Measurements from ENCODE around the gene SERPINA4.

SERPINA4 gene

GRCh38 chr14:94593376-94593748, 32.1 kb downstream of the SERPINA4 start:
- Histone ChIP-seq H3K27ac (ENCODE audit: low read depth, low read length) (no peak overlapping the region), H3K9ac (ENCODE audit: low read length) (no peak overlapping the region), H2AFZ (ENCODE audit: low read depth, low read length, severe bottlenecking) (no peak overlapping the region), H3K9me2 (replicated peaks; ENCODE audit: insufficient read depth, low read length) (no peaks in the 10 kb centered on the region), H3K4me3 (ENCODE audit: insufficient read depth, low read length, poor library complexity, severe bottlenecking) (no peak overlapping the region), H3K27me3 (ENCODE audit: low read length) (no peaks in the 10 kb centered on the region), H4K20me1 (ENCODE audit: low read depth, low read length) (no peaks in the 10 kb centered on the region), H3F3A (ENCODE audit: insufficient read depth) (no peaks in the 10 kb centered on the region), H3K79me2 (ENCODE audit: insufficient read depth, low read length) (no peaks in the 10 kb centered on the region), H3K9me3 (ENCODE audit: insufficient read depth, low read length) (no peaks in the 10 kb centered on the region), H3K4me2 (ENCODE audit: low read depth, low read length, poor library complexity, severe bottlenecking) (no peak overlapping the region), H3K36me3 (ENCODE audit: low read length) (no peaks in the 10 kb centered on the region)
- TF ChIP-seq EZH2phosphoT487 (conservative IDR thresholded peaks at IDR 0.05; ENCODE audit: low read length) (no peak), CTCF (IDR thresholded peaks at IDR 0.05; ENCODE audit: insufficient read depth, low read length, poor library complexity, severe bottlenecking) (no peak)

- Histone ChIP-seq H3K27ac (ENCODE audit: low read depth, low read length) (no peak overlapping the region), H3K9ac (ENCODE audit: low read length) (no peak overlapping the region), H3K9me3 (ENCODE audit: insufficient read depth, low read length) (no peaks in the 10 kb centered on the region), H4K20me1 (ENCODE audit: low read depth, low read length) (no peaks in the 10 kb centered on the region), H3K4me2 (ENCODE audit: low read depth, low read length, poor library complexity, severe bottlenecking) (no peak overlapping the region), H2AFZ (ENCODE audit: low read depth, low read length, severe bottlenecking) (no peak overlapping the region), H3K36me3 (ENCODE audit: low read length) (no peaks in the 10 kb centered on the region), H3F3A (ENCODE audit: insufficient read depth) (no peaks in the 10 kb centered on the region), H3K4me3 (ENCODE audit: insufficient read depth, low read length, poor library complexity, severe bottlenecking) (no peak overlapping the region), H3K27me3 (ENCODE audit: low read length) (no peaks in the 10 kb centered on the region), H3K79me2 (ENCODE audit: insufficient read depth, low read length) (no peaks in the 10 kb centered on the region), H3K9me2 (replicated peaks; ENCODE audit: insufficient read depth, low read length) (no peaks in the 10 kb centered on the region)
- no peak for TF ChIP-seq EZH2phosphoT487 (conservative IDR thresholded peaks at IDR 0.05; ENCODE audit: low read length)
- no peak for TF ChIP-seq CTCF (IDR thresholded peaks at IDR 0.05; ENCODE audit: insufficient read depth, low read length, poor library complexity, severe bottlenecking)
Observed at GRCh38 chr14:94593749-94594431, 32.6 kb downstream of the SERPINA4 start.

GRCh38 chr14:94594441-94594840, 33.2 kb downstream of the SERPINA4 start:
- Histone ChIP-seq H2AFZ (ENCODE audit: low read depth, low read length, severe bottlenecking) (no peak overlapping the region), H3K27ac (ENCODE audit: low read depth, low read length) (no peak overlapping the region), H3K9me2 (replicated peaks; ENCODE audit: insufficient read depth, low read length) (no peaks in the 10 kb centered on the region), H3K79me2 (ENCODE audit: insufficient read depth, low read length) (no peaks in the 10 kb centered on the region), H4K20me1 (ENCODE audit: low read depth, low read length) (no peaks in the 10 kb centered on the region), H3K4me3 (ENCODE audit: insufficient read depth, low read length, poor library complexity, severe bottlenecking) (no peak overlapping the region), H3K27me3 (ENCODE audit: low read length) (no peaks in the 10 kb centered on the region), H3K4me2 (ENCODE audit: low read depth, low read length, poor library complexity, severe bottlenecking) (no peak overlapping the region), H3F3A (ENCODE audit: insufficient read depth) (no peaks in the 10 kb centered on the region), H3K36me3 (ENCODE audit: low read length) (no peaks in the 10 kb centered on the region), H3K9me3 (ENCODE audit: insufficient read depth, low read length) (no peaks in the 10 kb centered on the region), H3K9ac (ENCODE audit: low read length) (no peak overlapping the region)
- TF ChIP-seq EZH2phosphoT487 (conservative IDR thresholded peaks at IDR 0.05; ENCODE audit: low read length) = no peak
- no peak for TF ChIP-seq CTCF (IDR thresholded peaks at IDR 0.05; ENCODE audit: insufficient read depth, low read length, poor library complexity, severe bottlenecking)

Measured in SU-DHL-6 (cell line).